HG02571 (cell line): ENCODE measurements around the gene LCN1.

Experiments
- ATAC-seq: cut with Tn5 transposase; IDR thresholded peaks from one replicate; pipeline ENCODE4 v1.9.1; 2021; ENCODE audit warnings: mild to moderate bottlenecking, moderate library complexity; ENCODE audit not compliant: unreplicated experiment

Gene LCN1

DNA sequence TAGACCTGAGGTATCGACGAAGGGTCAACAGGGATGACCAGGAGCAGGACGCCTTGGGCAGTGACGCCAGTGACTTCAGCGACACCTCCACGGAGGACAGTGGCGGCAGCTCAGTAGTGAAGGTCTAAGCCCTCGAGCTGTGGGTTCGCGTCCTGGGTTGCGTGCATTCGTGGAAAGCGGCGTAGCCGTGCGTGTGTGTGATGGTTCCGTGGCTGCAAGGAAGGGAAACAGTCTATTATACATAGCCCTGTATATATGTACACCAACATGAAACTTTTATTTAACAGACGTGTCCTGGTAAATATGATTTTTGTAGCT, 33.3 kb upstream of the LCN1 start:
- ATAC-seq, result no peak

DNA sequence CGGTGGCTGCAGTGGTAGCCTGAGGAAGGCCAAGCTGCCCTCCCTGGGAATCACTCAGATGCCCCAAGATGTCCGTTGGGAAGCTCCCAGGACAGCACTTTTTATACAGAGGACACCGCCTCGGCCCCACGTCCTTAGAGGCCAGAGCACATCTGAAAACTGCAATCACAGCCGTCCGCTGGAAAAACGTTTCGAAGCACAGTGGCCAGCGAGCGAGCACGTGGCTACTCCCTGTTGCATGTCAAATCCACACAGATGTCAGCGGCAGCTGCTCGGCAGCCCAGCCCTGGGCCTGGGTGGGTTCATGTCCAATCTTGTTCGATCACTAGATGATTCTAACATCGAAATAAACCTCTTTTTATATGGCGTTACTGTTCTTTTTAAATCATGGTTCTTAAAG, 32.7 kb upstream of the LCN1 start:
- ATAC-seq, result no peak

DNA sequence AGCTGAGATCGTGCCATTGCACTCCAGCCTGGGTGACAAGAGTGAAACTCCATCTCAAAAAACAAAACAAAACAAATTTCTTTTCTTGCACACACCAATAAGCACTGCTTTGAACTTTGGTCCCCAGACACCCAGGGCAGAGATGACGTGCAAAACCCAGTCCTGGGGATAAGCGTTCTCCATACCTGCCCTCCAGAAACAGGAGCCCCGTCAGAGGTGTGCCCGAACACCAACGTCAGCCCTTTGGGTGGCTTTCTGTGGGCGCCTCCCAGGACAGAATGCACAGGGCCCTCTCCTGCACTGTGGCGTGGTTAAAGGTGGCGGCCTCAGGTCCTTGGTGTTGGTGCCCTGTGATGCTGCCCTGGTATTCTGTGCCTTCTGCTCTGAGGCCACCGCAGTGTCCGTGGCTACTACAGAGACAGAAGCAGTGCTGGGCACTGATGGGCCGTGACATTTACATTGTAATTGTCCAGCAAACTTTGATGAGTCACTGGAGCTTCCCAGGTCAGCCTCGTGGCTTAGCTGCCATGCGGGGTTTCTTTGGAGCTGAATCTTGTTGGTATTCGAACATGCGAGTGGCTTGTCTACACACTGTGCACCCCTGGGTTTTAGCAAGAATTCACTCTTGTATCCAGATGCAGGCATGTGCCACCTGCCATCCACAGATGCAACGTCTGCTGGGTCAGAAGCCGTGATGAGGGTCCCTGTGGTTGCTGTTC, 31.9 kb upstream of the LCN1 start:
- no peak for ATAC-seq

DNA sequence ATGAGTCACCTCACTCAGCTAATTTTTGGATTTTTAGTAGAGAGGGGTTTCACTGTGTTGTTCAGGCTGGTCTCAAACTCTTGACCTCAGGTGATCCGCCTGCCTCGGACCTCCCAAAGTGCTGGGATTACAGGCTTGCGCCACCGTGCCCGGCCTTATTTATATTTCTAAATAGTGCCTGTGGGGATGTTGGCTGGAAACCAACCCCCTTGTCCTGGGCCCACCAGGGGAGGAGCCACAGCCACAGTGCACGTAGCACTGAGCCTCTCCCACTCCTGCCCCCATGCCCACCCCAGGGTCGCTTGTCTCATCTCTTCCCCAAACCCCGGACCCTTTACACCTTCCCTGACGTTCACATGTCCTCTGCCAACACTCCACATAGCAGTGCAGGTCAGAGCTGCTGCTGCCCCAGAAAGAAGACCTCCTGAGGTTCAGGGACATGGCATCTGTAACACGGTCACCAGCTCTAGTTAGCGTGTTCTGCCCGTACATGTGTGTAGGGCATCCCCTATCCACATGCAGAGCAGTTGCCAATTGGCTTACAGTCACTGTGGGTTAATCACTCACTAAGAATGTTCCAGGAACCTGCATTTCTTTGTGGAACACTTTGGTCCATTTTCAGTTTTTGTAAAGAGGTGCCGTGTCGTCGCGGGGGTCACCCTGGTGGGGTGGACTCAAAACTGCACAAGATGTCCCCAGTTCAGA, 30.9 kb upstream of the LCN1 start:
- no peak for ATAC-seq

DNA sequence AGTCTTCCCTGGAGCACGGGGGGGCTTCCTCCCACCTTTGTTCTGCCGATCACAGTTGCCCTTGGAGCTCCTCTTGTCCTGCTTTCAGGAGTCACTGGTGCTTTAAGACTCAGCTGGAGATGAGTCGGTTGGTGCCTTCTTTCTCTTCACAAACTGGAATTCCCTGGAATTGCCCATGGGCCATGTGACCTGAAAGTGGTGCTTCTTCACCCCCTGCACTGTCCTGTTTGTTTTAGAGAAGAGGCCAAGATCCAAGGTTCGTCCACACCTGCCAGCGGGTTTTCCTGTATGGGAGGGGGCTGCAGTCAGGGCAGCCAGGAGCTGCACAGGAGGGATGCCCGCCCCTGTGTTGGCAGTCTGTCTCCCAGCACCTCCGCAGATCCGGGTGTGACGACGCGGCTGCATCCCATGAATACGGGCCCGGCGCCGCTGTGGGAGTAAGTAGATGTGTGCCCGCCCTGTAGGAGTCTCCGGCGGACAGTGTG, 30.2 kb upstream of the LCN1 start:
- no peak for ATAC-seq

DNA sequence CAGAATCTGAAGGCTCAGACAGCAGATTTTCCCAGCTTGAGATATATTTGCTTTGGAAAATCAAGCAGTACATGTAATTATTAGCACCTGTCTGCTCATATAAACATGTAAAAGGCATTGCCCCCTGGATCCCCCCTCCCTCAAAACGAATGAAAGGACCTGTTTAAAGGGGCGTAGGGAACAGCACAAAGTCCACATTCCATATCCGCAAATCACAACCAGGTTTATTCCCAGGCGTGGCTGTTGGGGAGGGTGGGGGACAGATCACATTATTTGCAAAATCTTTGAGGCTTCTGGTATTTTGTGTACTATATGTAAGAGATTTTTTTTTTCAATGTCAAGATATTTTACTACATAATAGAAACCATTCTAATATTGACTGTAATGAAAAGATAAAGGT, 29.5 kb upstream of the LCN1 start:
- ATAC-seq, result no peak

DNA sequence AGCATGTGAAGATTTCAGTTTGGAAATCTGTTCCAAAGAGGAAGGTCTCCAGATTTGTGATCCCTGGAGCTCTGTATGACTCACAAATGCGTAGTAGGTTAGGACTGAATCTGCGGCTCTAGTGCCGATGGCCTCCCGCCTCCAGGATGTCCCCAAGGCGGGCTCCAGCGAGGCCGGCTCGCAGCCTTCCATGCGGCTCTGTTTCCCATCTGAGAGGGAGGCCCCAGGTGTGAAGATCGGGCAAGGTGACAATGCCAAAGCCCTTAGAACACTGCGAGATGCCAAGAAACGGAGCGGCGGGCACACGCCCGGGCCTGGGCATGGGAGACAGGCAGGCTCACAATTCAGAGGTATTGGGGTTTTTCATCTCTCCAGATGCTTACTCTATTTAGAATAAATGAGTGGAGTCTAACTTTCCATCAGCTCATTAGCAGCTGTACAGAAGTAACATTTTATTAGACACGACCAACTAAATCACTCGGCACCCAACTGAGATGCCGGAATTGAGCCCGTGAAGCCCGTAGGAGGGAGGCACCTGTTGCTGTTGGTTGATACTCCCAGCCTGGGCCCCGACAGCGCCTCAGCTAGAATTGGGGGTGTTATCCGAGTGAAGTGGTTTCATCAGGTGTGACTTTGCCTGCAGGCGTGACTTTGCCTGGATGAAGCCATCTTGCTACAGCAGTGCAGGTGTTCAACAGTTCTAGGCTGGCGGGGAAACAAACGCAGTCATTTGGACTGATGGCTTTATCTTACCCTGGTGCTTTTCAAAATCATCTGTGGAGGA, 28.2 kb upstream of the LCN1 start:
- no peak for ATAC-seq

DNA sequence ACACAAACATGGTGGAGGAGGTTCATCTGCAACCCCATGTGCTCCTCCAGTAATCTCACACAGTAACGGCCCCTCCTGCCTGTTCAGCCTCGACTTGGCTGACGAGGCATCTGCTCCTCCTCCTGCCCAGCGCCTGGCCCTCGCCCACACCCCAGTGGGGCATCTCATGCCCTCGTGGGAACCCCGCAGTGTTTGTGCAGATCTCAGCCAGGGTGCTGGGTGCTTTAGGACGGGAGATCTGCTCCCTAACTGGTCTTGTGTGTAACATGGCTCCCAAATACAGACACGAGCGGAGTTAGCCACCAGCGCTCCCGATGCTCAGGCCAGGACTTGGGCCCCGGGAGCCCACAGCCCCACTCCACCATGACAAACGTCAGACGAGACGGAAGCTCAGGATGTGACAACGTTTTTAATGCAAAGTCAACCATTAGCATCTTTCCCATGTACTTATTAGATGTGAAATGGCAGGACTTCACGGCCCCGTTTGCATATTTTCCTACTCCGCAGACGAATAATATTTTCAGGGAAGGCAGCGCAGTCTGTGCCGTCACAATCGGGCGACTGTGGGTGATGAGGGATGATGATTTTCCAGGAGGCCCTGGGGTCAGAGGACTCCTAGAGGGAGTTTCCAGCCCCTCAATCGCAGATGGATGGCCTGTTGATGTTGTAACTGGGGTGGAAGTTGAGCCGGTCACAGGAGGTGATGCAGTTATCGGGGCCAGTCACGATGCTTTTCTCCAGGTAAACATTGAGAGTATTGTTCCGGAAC, 26.3 kb upstream of the LCN1 start:
- ATAC-seq, result no peak

DNA sequence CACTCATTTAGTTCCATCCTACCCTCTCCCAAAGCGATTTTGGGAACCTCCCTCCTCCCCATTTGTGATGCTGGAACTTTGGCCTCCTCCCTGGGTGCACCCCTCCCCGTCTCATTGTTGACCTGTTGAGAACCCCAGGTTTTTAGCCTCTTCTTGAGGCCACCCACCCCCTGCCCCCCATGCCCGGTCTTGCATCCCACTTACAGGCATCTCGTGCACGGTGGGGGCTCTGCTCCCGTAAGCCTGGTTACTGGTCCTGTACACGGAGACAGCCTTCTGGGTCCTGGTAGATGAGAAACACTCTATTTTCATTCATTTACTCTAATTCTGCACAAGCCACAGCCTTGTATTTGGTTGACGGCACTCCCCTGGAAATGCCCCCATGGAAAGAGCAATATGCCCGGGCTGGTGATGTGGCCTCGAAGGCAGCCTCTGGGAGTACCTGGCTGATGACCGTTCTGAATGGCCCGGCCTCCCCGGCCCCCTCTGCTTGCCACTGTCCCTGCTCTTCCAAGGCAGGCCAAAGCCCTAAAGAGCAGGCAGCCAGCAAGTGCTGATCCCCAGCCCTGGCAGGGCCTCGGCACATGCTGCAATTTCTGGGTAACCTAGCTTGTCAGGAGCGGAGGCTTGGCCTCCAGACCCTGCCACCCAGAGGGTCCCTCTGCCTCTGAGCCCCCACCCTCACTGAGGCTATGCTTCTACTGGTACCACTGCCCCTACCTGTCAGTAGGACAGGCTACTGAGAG, 22.7 kb upstream of the LCN1 start:
- no peak for ATAC-seq

DNA sequence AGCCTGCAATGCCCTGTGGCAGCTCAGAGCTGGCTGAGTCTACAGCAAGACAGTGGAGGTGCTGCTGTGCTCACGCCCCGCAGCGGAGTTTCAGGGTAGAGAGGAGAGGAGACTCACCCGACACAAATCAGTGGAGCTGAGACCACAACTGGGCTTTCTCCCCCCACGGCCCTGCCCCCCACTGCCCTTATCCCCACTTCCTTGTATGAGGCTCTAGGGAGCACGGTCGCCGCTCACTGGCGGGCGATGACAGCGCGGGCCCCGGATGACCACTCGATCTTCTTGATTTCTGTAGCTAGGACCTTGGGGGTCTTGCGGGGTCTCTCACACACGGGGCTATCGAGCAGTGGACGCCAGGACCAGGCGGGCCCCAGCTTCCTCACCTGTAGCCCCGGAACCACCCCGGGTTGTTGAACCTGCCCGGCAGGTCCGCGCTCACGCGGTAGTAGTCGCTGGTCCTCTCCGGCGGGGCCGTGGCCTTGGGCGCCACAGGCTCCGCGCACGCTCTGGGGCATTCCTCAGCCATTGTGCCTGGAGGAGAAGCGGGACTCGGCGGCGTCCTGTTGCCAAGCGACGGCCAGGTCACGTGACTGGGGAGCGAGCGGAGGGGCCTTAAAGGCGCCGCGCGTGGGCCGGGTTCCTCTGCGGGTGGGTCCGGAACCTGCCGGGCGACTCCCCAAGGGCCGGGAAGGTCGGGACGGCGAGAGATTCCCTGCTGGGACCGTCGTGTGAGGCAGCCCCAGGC, 21.7 kb upstream of the LCN1 start:
- peak; percentile 52 for ATAC-seq

DNA sequence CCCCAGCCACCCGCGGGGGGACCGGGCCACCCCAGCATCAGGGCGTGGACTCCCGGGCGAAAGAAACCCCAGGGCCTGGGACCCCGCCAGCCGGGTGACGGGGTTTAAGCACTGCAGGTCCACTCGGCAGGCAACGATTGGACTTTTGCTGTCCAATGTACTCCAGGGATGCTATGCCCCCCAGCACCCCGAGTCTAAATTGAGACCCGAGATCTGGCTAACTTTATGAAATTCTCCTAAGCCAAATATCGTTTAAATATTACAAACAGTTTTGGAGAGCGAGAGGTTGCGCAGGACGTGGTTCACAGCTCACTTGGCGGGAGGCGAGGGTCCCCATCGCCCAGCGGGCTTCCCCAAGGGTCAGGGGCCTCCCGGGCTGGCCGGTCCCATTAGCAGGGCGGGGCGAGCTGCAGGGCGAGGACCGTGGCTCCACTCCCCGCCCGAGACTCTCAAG, 21.1 kb upstream of the LCN1 start:
- ATAC-seq, result no peak

DNA sequence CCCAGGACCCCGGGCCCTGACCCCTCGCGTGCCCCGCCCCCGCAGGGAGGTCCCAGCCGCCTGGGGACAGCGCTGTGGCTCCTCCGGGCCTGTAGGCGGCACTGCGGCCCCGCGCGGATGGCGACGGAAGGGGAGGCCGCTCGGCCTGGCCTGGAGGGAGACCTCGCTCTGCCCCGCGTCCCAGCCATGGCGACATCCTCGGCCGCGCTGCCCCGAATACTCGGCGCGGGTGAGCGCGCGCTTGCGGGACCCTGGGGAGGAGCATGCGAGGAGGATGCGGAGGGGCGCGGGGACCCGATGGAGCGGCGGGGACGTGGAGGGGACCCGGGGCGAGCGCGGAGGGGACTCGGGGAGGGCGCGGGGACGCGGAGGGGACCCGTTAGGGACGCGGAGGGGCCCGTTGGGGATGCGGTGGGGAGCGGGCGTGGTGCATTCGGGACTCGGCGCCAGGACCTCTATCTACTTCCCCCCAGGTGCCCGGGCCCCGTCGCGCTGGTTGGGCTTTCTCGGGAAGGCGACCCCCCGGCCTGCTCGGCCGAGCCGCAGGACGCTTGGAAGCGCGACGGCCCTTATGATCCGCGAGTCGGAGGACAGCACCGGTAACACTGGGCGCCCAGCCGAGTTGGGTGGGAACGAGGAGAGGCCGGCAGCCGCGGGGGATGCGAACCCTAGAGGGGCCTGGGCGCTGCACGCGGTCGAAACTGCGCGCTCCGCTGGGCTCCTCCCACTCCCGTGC, 20.5 kb upstream of the LCN1 start, which contains the start of gene MRPS2:
Gene MRPS2, plus strand, starts transcription at position 158 of the 736 bp plus-strand sequence. Its CDS starts 29 bp downstream, at position 187.
- ATAC-seq, result peak; percentile 76

DNA sequence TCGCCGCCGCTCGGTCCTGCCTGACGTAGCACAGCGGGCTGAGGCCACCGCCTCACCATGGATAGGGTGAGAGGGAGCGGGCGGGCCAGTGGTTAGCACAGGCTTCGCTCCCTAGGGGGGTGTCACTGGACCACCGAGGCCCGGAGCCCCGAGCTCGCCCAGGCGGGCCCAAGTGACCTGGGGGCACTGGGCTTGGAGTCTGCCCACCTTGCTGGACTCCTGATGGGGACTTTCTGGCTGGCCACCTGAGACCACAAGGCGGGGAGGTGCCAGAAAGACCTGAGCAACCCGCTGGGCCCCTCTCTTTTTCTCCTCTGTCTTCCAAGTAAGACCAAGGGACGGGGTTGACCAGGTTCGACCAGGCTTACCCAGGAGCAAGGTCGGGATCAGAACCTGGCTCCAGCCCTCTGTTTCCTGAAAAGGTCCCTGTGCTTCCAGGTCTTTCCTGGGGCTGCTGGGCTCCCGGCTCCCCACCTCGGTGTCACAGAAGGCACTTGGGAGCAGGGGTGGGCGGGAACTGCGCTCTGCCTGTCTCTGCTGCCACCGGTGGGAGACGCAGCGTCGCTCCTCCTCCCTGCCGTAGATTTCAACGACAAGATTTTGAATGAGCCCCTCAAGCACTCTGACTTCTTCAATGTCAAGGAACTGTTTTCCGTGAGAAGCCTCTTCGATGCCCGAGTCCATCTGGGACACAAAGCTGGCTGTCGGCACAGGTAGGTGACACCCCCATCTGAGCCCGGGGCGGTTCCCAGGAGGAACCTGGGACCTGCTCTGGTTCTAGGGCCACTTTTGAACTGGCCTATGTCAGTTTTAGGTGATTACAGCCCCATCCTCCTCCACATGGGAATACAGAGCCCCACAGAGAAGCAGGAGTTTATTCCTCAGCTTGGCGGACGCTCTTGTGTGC, 19.7 kb upstream of the LCN1 start:
- ATAC-seq, result no peak

DNA sequence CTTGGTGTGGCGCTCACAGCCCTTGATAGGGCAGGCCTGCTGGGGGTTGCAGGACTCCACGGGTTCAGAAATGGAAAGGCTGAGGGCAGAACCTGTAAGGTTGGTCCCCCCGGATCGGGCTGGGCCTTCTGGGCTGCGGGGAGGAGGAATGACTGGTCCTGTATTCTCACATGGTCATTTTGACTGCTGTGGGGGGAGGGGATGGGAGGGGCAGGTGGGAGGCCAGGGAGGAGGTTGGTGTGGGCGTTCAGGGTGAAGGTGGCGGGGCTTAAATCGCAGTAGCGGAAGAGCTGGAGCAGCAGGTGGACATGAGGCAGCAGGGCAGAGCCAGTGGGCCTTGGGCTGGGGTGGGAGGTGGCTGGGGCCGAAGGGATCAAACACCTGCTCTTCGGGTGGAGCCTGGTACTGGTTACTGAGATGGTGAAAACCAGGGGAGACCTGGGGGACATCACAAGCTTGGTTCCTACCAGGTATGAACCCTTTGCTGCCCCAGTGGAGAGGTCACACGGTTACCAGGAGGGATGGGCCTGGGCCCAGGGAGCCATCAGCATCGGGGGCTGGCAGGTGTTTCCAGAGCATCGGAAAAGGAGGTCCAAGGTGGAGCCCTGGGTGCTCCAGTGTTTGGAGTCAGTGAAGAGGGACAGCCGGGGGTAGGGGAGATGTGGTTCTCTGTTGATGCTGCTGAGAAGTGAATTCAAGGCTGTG, 18.9 kb upstream of the LCN1 start:
- no peak for ATAC-seq

DNA sequence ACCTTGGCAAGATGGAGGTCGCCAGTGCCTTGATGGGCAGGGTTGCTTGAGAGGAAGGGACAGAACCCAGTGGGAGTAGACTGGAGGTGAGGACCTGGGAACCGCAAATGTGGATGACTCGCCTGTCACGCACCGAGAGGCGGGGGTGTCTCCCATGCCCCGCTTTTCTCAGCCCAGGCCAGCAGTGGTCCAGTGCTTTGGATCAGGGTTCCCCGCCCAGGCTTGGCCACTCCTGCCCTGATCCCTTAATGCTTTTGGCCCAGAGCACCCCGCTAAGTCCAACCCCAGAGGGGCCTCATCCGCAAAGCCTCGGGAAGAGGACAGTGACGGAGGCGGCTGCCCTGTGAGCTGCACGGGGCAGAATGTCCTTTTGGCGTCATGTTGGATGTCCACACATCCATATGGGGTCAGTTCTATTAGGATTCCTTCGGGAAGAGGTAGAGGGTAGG, 18.3 kb upstream of the LCN1 start:
- ATAC-seq, result no peak

DNA sequence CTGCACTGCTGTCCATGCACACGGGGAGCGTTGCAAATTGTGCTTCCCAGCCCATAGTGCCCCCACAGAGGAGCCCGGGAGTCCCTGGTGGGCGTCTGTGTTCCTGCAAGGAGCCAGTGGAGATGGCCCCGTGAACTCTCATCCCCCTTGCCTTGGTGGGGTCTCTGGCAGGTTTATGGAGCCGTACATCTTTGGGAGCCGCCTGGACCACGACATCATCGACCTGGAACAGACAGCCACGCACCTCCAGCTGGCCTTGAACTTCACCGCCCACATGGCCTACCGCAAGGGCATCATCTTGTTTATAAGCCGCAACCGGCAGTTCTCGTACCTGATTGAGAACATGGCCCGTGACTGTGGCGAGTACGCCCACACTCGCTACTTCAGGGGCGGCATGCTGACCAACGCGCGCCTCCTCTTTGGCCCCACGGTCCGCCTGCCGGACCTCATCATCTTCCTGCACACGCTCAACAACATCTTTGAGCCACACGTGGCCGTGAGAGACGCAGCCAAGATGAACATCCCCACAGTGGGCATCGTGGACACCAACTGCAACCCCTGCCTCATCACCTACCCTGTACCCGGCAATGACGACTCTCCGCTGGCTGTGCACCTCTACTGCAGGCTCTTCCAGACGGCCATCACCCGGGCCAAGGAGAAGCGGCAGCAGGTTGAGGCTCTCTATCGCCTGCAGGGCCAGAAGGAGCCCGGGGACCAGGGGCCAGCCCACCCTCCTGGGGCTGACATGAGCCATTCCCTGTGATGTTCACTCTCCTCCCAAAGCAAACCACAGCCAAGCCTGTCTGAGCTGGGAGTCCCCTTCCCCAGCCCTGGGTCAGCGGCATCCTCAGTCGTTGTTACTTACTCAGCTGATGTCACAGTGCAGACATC, 17.6 kb upstream of the LCN1 start:
- no peak for ATAC-seq
